Naive B cell (primary cell): Measurements from ENCODE around the gene DBNDD2. TPM values are rescaled to one million over a fixed set of nuclear protein-coding genes. Genes with fewer than 3 reads are reported as not detected.

ENCODE experiments used
- ATAC-seq, 2 donors: fragments of 150-1000 bp; cut with Tn5 transposase; 2 replicates each; pipeline ENCODE4 v1.10.0; 2021; ENCODE audit warnings: low read depth in 2 of 2, mild to moderate bottlenecking in 2 of 2, moderate library complexity in 2 of 2
- DNase-seq: peaks from one replicate; pipeline ENCODE4 v3.0.0; 2022
- H3K27ac Mint-ChIP-seq, 6 donors: one replicate each; pipeline ENCODE4 v1.8.0; 2020 to 2022; ENCODE audit warnings: mild to moderate bottlenecking in 6 of 6, mixed read lengths in 6 of 6, moderate library complexity in 5 of 6, inconsistent platforms in 2 of 6
- H3K27me3 Mint-ChIP-seq, 3 donors: one replicate each; pipeline ENCODE4 v1.8.0; 2021 to 2022; ENCODE audit warnings: mixed read lengths in 3 of 3, mild to moderate bottlenecking in 1 of 3
- H3K36me3 Mint-ChIP-seq, 2 donors: one replicate each; pipeline ENCODE4 v1.8.0; 2020 to 2022; ENCODE audit warnings: mixed read lengths in 2 of 2, inconsistent platforms in 1 of 2, mild to moderate bottlenecking in 1 of 2
- H3K4me1 Mint-ChIP-seq, 3 donors: one replicate each; pipeline ENCODE4 v1.8.0; 2020 to 2022; ENCODE audit warnings: mixed read lengths in 3 of 3, inconsistent platforms in 1 of 3, mild to moderate bottlenecking in 1 of 3, moderate library complexity in 1 of 3
- H3K4me3 Mint-ChIP-seq, 8 donors: one replicate each; pipeline ENCODE4 v1.8.0; 2020 to 2022; ENCODE audit warnings: mild to moderate bottlenecking in 8 of 8, mixed read lengths in 8 of 8, moderate library complexity in 8 of 8, inconsistent platforms in 2 of 8
- H3K9me3 Mint-ChIP-seq, 7 donors: one replicate each; pipeline ENCODE4 v1.8.0; 2020 to 2022; ENCODE audit warnings: mixed read lengths in 7 of 7, mild to moderate bottlenecking in 5 of 7, inconsistent platforms in 2 of 7, moderate library complexity in 1 of 7
- polyA plus RNA-seq, 6 donors: library from polyadenylated mRNA; unstranded; fragments of 300-500 nt; fragmentation: Illumina TruSeq; gene quantifications; one replicate each; pipeline ENCODE4 v1.2.3, GENCODE V29; 2021; ENCODE audit warnings: low read depth in 6 of 6

DBNDD2 gene
- polyA plus RNA-seq, 6 donors from 2014 or later, result 1.1 to 3.3 (median 2.1) TPM

GRCh38 chr20:45394221-45395113, 13.6 kb upstream of the DBNDD2 start:
- Mint-ChIP-seq H3K4me3 (no peak overlapping the region), H3K27ac (peak overlapping the region in 1 of 6 donors; percentile 27), H3K27me3 (no peaks in the 10 kb centered on the region), H3K4me1 (no peaks in the 10 kb centered on the region), H3K36me3 (peaks cover 14 to 17% of the 10 kb centered on the region in 2 donors), H3K9me3 (peaks cover 3 to 6% (median 3%) of the 10 kb centered on the region in 7 donors)
- ATAC-seq (no peak), DNase-seq (no peak)

- ATAC-seq, result no peak
- Mint-ChIP-seq H3K4me3 (no peak overlapping the region), H3K36me3 (peaks cover 20 to 22% of the 10 kb centered on the region in 2 donors), H3K4me1 (no peaks in the 10 kb centered on the region), H3K9me3 (peaks cover 8 to 12% (median 9%) of the 10 kb centered on the region in 7 donors), H3K27ac (peak overlapping the region in 1 of 6 donors; percentile 75), H3K27me3 (no peaks in the 10 kb centered on the region)
- no peak for DNase-seq
Observed at GRCh38 chr20:45395114-45395415, 13.0 kb upstream of the DBNDD2 start.

GRCh38 chr20:45399018-45399417, 9.1 kb upstream of the DBNDD2 start:
- peaks cover 0 to 7% (median 0%) of the 10 kb centered on the region in 3 donors for H3K27me3 Mint-ChIP-seq
- ATAC-seq (no peak), DNase-seq (no peak)
- H3K9me3 Mint-ChIP-seq, result peaks cover 10 to 28% (median 25%) of the 10 kb centered on the region in 7 donors
- peak overlapping the region in 1 of 6 donors; percentile 62 for H3K27ac Mint-ChIP-seq
- H3K4me3 Mint-ChIP-seq, result no peak overlapping the region
- H3K4me1 Mint-ChIP-seq, result no peaks in the 10 kb centered on the region
- H3K36me3 Mint-ChIP-seq, result peaks cover 29 to 38% of the 10 kb centered on the region in 2 donors

GRCh38 chr20:45400346-45401031, 7.6 kb upstream of the DBNDD2 start:
- Mint-ChIP-seq H3K36me3 (peaks cover 29 to 37% of the 10 kb centered on the region in 2 donors), H3K27ac (no peak overlapping the region), H3K9me3 (peaks cover 10 to 28% (median 25%) of the 10 kb centered on the region in 7 donors), H3K27me3 (peaks cover 0 to 12% (median 0%) of the 10 kb centered on the region in 3 donors), H3K4me3 (peak overlapping the region in 1 of 8 donors; percentile 40), H3K4me1 (peaks cover 7 to 10% (median 9%) of the 10 kb centered on the region in 3 donors)
- no peak for DNase-seq
- no peak for ATAC-seq

GRCh38 chr20:45402946-45403345, 5.1 kb upstream of the DBNDD2 start:
- peaks cover 10 to 28% (median 25%) of the 10 kb centered on the region in 7 donors for H3K9me3 Mint-ChIP-seq
- H3K4me1 Mint-ChIP-seq, result peaks cover 20 to 24% (median 21%) of the 10 kb centered on the region in 3 donors
- H3K4me3 Mint-ChIP-seq, result no peak overlapping the region
- no peak overlapping the region for H3K27ac Mint-ChIP-seq
- H3K36me3 Mint-ChIP-seq, result peaks cover 23 to 31% of the 10 kb centered on the region in 2 donors
- peaks cover 0 to 12% (median 0%) of the 10 kb centered on the region in 3 donors for H3K27me3 Mint-ChIP-seq
- no peak for DNase-seq
- no peak for ATAC-seq

GRCh38 chr20:45404438-45404837, 3.7 kb upstream of the DBNDD2 start:
- H3K36me3 Mint-ChIP-seq, result peaks cover 12 to 24% of the 10 kb centered on the region in 2 donors
- ATAC-seq (no peak), DNase-seq (no peak)
- H3K9me3 Mint-ChIP-seq, result peaks cover 6 to 24% (median 22%) of the 10 kb centered on the region in 7 donors
- peaks cover 27 to 35% (median 30%) of the 10 kb centered on the region in 3 donors for H3K4me1 Mint-ChIP-seq
- peaks cover 0 to 12% (median 0%) of the 10 kb centered on the region in 3 donors for H3K27me3 Mint-ChIP-seq
- H3K4me3 Mint-ChIP-seq, result peak overlapping the region in 7 of 8 donors; percentile 62 to 85 (median 79)
- no peak overlapping the region for H3K27ac Mint-ChIP-seq

- Mint-ChIP-seq H3K27ac (peak overlapping the region in 5 of 6 donors; percentile 7 to 91 (median 80)), H3K36me3 (peaks cover 12 to 15% of the 10 kb centered on the region in 2 donors), H3K4me3 (peak overlapping the region; percentile 78 to 87 (median 84)), H3K4me1 (peaks cover 27 to 35% (median 30%) of the 10 kb centered on the region in 3 donors), H3K9me3 (peaks cover 0 to 13% (median 10%) of the 10 kb centered on the region in 7 donors), H3K27me3 (peaks cover 0 to 12% (median 0%) of the 10 kb centered on the region in 3 donors)
- DNase-seq, result no peak
- peak in 1 of 2 donors; percentile 6 for ATAC-seq
Observed at GRCh38 chr20:45405571-45406259, 2.4 kb upstream of the DBNDD2 start.

GRCh38 chr20:45406260-45407066, 1.6 kb upstream of the DBNDD2 start:
- Mint-ChIP-seq H3K9me3 (peaks cover 0 to 9% (median 5%) of the 10 kb centered on the region in 7 donors), H3K27ac (peak overlapping the region in 4 of 6 donors; percentile 7 to 91 (median 60)), H3K27me3 (peaks cover 0 to 12% (median 0%) of the 10 kb centered on the region in 3 donors), H3K4me3 (peak overlapping the region; percentile 77 to 92 (median 86)), H3K4me1 (peaks cover 27 to 35% (median 30%) of the 10 kb centered on the region in 3 donors), H3K36me3 (peaks cover 11 to 15% of the 10 kb centered on the region in 2 donors)
- peak; percentile 57 for DNase-seq
- ATAC-seq, result peak; percentile 42 to 50

GRCh38 chr20:45407067-45407745, 883 bp upstream of the DBNDD2 start:
- Mint-ChIP-seq H3K27ac (peak overlapping the region; percentile 51 to 91 (median 88)), H3K27me3 (peaks cover 0 to 12% (median 0%) of the 10 kb centered on the region in 3 donors), H3K4me3 (peak overlapping the region; percentile 77 to 92 (median 86)), H3K36me3 (peaks cover 7 to 9% of the 10 kb centered on the region in 2 donors), H3K9me3 (peaks cover 0 to 3% (median 0%) of the 10 kb centered on the region in 7 donors), H3K4me1 (peaks cover 30 to 35% (median 30%) of the 10 kb centered on the region in 3 donors)
- no peak for ATAC-seq
- no peak for DNase-seq

- peak; percentile 79 to 82 for ATAC-seq
- H3K9me3 Mint-ChIP-seq, result no peaks in the 10 kb centered on the region
- H3K27ac Mint-ChIP-seq, result peak overlapping the region; percentile 35 to 94 (median 73)
- H3K36me3 Mint-ChIP-seq, result peaks cover 0 to 9% of the 10 kb centered on the region in 2 donors
- peak; percentile 56 for DNase-seq
- peaks cover 30 to 35% (median 30%) of the 10 kb centered on the region in 3 donors for H3K4me1 Mint-ChIP-seq
- H3K27me3 Mint-ChIP-seq, result peaks cover 0 to 6% (median 0%) of the 10 kb centered on the region in 3 donors
- peak overlapping the region in 6 of 8 donors; percentile 43 to 83 (median 63) for H3K4me3 Mint-ChIP-seq
Observed at GRCh38 chr20:45408646-45409213, 641 bp downstream of the DBNDD2 start.

- peaks cover 28 to 34% (median 30%) of the 10 kb centered on the region in 3 donors for H3K4me1 Mint-ChIP-seq
- H3K9me3 Mint-ChIP-seq, result no peaks in the 10 kb centered on the region
- H3K36me3 Mint-ChIP-seq, result peaks cover 0 to 9% of the 10 kb centered on the region in 2 donors
- H3K27ac Mint-ChIP-seq, result no peak overlapping the region
- peaks cover 0 to 3% (median 0%) of the 10 kb centered on the region in 3 donors for H3K27me3 Mint-ChIP-seq
- no peak for ATAC-seq
- no peak for DNase-seq
- peak overlapping the region in 1 of 8 donors; percentile 69 for H3K4me3 Mint-ChIP-seq
Observed at GRCh38 chr20:45409521-45410272, 1.6 kb downstream of the DBNDD2 start.
